ENCODE results near the gene FURIN. TPM values are rescaled to one million over a fixed set of nuclear protein-coding genes. Genes with fewer than 3 reads are reported as not detected.

The FURIN gene
- total and polyA plus RNA-seq, 9 of the 15 experiments (the other 6 are each of a cell fraction or from before 2014, with no cell fraction given): 0.92 to 99.9 (median 34.8) TPM

DNA sequence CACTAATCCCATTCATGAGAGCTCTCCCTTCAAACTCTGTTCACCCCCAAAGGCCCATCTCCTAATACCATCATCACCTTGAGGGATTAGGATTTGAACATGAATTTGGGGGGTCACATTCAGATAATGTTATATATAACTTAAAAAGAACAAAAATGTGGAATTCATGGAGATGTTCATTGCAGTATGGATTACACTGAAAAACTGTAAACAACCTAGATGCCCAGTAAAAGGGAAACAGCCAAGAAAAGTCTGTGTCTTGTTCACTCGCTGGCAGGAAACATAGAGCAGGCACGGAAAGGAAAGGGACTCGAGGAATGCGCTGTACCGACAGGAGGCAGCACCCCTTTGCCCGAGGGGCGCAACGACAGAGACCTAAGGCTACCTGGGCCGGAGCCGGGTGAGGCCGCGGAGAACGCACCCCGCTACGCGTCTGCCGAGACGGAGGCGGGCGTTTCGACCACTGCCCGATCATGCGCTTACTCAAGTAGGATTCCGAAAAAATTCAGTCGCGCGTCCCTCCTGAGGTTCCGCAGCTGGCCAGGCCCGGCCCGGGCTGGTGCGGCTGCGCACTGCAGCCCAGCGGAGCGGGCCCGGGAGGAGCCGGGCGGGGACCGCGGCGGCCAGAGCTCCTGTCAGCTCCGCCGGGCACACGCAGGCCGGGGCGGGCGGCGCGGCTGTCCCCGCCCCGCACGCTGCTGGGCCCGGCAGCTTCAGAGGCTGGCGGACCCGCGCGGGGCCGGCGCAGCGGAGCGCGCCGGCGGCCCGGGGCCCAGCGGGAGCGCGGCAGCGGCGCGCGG is 33.9 kb downstream of the FURIN start (continued):
- TF ChIP-seq MGA (IDR thresholded peaks at IDR 0.05): peak; percentile 56
- TF ChIP-seq, protein P1, sequence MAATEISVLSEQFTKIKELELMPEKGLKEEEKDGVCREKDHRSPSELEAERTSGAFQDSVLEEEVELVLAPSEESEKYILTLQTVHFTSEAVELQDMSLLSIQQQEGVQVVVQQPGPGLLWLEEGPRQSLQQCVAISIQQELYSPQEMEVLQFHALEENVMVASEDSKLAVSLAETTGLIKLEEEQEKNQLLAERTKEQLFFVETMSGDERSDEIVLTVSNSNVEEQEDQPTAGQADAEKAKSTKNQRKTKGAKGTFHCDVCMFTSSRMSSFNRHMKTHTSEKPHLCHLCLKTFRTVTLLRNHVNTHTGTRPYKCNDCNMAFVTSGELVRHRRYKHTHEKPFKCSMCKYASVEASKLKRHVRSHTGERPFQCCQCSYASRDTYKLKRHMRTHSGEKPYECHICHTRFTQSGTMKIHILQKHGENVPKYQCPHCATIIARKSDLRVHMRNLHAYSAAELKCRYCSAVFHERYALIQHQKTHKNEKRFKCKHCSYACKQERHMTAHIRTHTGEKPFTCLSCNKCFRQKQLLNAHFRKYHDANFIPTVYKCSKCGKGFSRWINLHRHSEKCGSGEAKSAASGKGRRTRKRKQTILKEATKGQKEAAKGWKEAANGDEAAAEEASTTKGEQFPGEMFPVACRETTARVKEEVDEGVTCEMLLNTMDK (IDR thresholded peaks at IDR 0.05; ENCODE audit: borderline replicate concordance, insufficient read depth, low read depth, low read length, poor library complexity, severe bottlenecking): peak; percentile 87
- TF ChIP-seq RBFOX2 (IDR thresholded peaks at IDR 0.05; ENCODE audit: low read depth, low read length): peak; percentile 81
- TF ChIP-seq SMARCA5 (IDR thresholded peaks at IDR 0.05): peak; percentile 84
- peak; percentile 91 to 93 for TF ChIP-seq NRF1 (conservative IDR thresholded peaks at IDR 0.05 in 1 of 2, IDR thresholded peaks at IDR 0.05 in 1 of 2)
- no peak; the same call in 1 of the 2 replicates for TF ChIP-seq ATF3 (IDR thresholded peaks at IDR 0.05)
- TF ChIP-seq ATF3 (CRISPR knock-in tag; conservative IDR thresholded peaks at IDR 0.05): no peak
- TF ChIP-seq CREM (IDR thresholded peaks at IDR 0.05; ENCODE audit: low read depth): peak; percentile 42; the same call in 1 of the 2 replicates
- no peak for TF ChIP-seq DNMT1 (IDR thresholded peaks at IDR 0.05)

Measured in K562 (cell line).